ENCODE measurements around the gene UBALD2.

DNA sequence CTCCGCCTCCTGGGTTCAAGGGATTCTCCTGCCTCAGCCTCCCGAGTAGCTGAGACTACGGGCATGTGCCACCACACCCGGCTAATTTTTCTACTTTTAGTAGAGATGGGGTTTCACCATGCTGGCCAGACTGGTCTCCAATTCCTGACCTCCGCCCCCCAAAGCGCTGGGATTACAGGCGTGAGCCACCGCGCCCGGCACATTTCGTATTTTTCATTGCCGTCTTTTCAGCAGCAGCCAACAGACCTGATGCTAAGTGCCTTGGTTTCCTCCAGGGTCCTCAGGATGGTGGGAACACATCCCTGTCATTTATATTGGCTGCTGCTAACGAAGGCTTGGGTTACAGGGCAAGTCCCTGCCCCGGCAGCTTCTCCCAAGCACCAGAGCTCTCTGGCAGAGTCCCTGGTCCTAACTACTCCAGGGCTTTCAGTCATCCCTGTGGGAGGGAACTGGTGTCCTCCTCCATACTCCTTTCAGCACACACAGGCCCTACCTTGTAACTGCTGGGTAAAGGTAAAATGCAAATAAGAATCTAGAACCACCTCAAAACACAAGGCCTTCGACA lies 23.4 kb upstream of the UBALD2 start:
- TF ChIP-seq HES4 (CRISPR knock-in tag; IDR thresholded peaks at IDR 0.05; ENCODE audit: borderline replicate concordance) (no peak), EP300 (IDR thresholded peaks at IDR 0.05; ENCODE audit: low read depth in 2 of 2, low read length in 2 of 2) (no peak), EP300 (CRISPR knock-in tag; IDR thresholded peaks at IDR 0.05; ENCODE audit: borderline replicate concordance) (no peak), MYNN (CRISPR knock-in tag; IDR thresholded peaks at IDR 0.05; ENCODE audit: low read depth) (no peak), ZNF234 (CRISPR knock-in tag; conservative IDR thresholded peaks at IDR 0.05) (no peak), CC2D1A (CRISPR knock-in tag; IDR thresholded peaks at IDR 0.05) (no peak), ZSCAN29 (CRISPR knock-in tag; conservative IDR thresholded peaks at IDR 0.05) (no peak), NR2C2 (CRISPR knock-in tag; IDR thresholded peaks at IDR 0.05; ENCODE audit: borderline replicate concordance) (no peak)
- TF ChIP-seq, protein P1, sequence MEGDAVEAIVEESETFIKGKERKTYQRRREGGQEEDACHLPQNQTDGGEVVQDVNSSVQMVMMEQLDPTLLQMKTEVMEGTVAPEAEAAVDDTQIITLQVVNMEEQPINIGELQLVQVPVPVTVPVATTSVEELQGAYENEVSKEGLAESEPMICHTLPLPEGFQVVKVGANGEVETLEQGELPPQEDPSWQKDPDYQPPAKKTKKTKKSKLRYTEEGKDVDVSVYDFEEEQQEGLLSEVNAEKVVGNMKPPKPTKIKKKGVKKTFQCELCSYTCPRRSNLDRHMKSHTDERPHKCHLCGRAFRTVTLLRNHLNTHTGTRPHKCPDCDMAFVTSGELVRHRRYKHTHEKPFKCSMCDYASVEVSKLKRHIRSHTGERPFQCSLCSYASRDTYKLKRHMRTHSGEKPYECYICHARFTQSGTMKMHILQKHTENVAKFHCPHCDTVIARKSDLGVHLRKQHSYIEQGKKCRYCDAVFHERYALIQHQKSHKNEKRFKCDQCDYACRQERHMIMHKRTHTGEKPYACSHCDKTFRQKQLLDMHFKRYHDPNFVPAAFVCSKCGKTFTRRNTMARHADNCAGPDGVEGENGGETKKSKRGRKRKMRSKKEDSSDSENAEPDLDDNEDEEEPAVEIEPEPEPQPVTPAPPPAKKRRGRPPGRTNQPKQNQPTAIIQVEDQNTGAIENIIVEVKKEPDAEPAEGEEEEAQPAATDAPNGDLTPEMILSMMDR (CRISPR knock-in tag; IDR thresholded peaks at IDR 0.05) = no peak
- TF ChIP-seq, protein P2, sequence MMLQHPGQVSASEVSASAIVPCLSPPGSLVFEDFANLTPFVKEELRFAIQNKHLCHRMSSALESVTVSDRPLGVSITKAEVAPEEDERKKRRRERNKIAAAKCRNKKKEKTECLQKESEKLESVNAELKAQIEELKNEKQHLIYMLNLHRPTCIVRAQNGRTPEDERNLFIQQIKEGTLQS (CRISPR knock-in tag; IDR thresholded peaks at IDR 0.05) = no peak
- TF ChIP-seq, protein P3, sequence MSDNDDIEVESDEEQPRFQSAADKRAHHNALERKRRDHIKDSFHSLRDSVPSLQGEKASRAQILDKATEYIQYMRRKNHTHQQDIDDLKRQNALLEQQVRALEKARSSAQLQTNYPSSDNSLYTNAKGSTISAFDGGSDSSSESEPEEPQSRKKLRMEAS (IDR thresholded peaks at IDR 0.05) = no peak
- TF ChIP-seq, protein P4, sequence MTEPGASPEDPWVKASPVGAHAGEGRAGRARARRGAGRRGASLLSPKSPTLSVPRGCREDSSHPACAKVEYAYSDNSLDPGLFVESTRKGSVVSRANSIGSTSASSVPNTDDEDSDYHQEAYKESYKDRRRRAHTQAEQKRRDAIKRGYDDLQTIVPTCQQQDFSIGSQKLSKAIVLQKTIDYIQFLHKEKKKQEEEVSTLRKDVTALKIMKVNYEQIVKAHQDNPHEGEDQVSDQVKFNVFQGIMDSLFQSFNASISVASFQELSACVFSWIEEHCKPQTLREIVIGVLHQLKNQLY (CRISPR knock-in tag; IDR thresholded peaks at IDR 0.05) = no peak
- TF ChIP-seq, protein P5, sequence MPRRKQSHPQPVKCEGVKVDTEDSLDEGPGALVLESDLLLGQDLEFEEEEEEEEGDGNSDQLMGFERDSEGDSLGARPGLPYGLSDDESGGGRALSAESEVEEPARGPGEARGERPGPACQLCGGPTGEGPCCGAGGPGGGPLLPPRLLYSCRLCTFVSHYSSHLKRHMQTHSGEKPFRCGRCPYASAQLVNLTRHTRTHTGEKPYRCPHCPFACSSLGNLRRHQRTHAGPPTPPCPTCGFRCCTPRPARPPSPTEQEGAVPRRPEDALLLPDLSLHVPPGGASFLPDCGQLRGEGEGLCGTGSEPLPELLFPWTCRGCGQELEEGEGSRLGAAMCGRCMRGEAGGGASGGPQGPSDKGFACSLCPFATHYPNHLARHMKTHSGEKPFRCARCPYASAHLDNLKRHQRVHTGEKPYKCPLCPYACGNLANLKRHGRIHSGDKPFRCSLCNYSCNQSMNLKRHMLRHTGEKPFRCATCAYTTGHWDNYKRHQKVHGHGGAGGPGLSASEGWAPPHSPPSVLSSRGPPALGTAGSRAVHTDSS (CRISPR knock-in tag; conservative IDR thresholded peaks at IDR 0.05) = no peak
- TF ChIP-seq, protein P6, sequence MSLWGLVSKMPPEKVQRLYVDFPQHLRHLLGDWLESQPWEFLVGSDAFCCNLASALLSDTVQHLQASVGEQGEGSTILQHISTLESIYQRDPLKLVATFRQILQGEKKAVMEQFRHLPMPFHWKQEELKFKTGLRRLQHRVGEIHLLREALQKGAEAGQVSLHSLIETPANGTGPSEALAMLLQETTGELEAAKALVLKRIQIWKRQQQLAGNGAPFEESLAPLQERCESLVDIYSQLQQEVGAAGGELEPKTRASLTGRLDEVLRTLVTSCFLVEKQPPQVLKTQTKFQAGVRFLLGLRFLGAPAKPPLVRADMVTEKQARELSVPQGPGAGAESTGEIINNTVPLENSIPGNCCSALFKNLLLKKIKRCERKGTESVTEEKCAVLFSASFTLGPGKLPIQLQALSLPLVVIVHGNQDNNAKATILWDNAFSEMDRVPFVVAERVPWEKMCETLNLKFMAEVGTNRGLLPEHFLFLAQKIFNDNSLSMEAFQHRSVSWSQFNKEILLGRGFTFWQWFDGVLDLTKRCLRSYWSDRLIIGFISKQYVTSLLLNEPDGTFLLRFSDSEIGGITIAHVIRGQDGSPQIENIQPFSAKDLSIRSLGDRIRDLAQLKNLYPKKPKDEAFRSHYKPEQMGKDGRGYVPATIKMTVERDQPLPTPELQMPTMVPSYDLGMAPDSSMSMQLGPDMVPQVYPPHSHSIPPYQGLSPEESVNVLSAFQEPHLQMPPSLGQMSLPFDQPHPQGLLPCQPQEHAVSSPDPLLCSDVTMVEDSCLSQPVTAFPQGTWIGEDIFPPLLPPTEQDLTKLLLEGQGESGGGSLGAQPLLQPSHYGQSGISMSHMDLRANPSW (CRISPR knock-in tag; IDR thresholded peaks at IDR 0.05; ENCODE audit: borderline replicate concordance) = no peak

All from HepG2 (cell line).